Iris pigment epithelial cell (primary cell): ENCODE measurements around the gene TMEM140.

Source experiments
- DNase-seq: peaks from one replicate; pipeline ENCODE4 v3.0.0-alpha.2; 2011; ENCODE audit warnings: low read depth

The TMEM140 gene

GRCh38 chr7:135174941-135175340 lies 27.1 kb downstream of the TMEM140 start:
- DNase-seq, result no peak

- DNase-seq, result no peak
Measured at GRCh38 chr7:135175931-135176330, 28.1 kb downstream of the TMEM140 start.

- no peak for DNase-seq
Measured at GRCh38 chr7:135177028-135177696, 29.3 kb downstream of the TMEM140 start.

- no peak for DNase-seq
Measured at GRCh38 chr7:135178364-135178763, 30.5 kb downstream of the TMEM140 start.

- no peak for DNase-seq
Measured at GRCh38 chr7:135179321-135179925, 31.6 kb downstream of the TMEM140 start.

GRCh38 chr7:135180122-135180521 lies 32.2 kb downstream of the TMEM140 start:
- DNase-seq, result no peak

- no peak for DNase-seq
Measured at GRCh38 chr7:135181261-135181928, 33.5 kb downstream of the TMEM140 start.

GRCh38 chr7:135181929-135182678 lies 34.2 kb downstream of the TMEM140 start:
- DNase-seq, result no peak

GRCh38 chr7:135183478-135183877 lies 35.6 kb downstream of the TMEM140 start:
- no peak for DNase-seq

- DNase-seq, result no peak
Measured at GRCh38 chr7:135184254-135184841, 36.5 kb downstream of the TMEM140 start.

GRCh38 chr7:135185471-135186260 lies 37.8 kb downstream of the TMEM140 start:
- DNase-seq, result no peak

GRCh38 chr7:135186261-135186540 lies 38.3 kb downstream of the TMEM140 start:
- no peak for DNase-seq

- no peak for DNase-seq
Measured at GRCh38 chr7:135186841-135187253, 39.0 kb downstream of the TMEM140 start.

GRCh38 chr7:135188298-135188984 lies 40.6 kb downstream of the TMEM140 start:
- DNase-seq, result peak; percentile 57

GRCh38 chr7:135189221-135189662 lies 41.4 kb downstream of the TMEM140 start:
- no peak for DNase-seq

- DNase-seq, result peak; percentile 63
Measured at GRCh38 chr7:135189961-135190360, 42.1 kb downstream of the TMEM140 start.

- no peak for DNase-seq
Measured at GRCh38 chr7:135190703-135191102, 42.8 kb downstream of the TMEM140 start.

- no peak for DNase-seq
Measured at GRCh38 chr7:135192914-135193536, 45.2 kb downstream of the TMEM140 start.

GRCh38 chr7:135193615-135194081 lies 45.8 kb downstream of the TMEM140 start:
- peak; percentile 97 for DNase-seq

GRCh38 chr7:135194494-135195095 lies 46.7 kb downstream of the TMEM140 start:
- DNase-seq, result no peak
